GM12878 (cell line): ENCODE results near the gene KIF22.

Experiments used
- BCL11A ChIP-seq: IDR thresholded peaks from 2 replicates; pipeline ENCODE4 v1.6.1; 2011; ENCODE audit warnings: low read depth, low read length
- CHD4 ChIP-seq: fragments of 200-600 bp; sonication (generic); IDR thresholded peaks from 2 replicates; pipeline ENCODE4 v1.6.1; 2016; ENCODE audit warnings: mild to moderate bottlenecking
- CREM ChIP-seq: IDR thresholded peaks from 2 replicates; pipeline ENCODE4 v1.6.1; 2014; ENCODE audit warnings: antibody characterized with exemption, low read depth
- EZH2 ChIP-seq: IDR thresholded peaks from 2 replicates; pipeline ENCODE4 v1.6.1; 2012; ENCODE audit warnings: low read depth, mild to moderate bottlenecking, control low read depth, inconsistent platforms, low read length, borderline replicate concordance; ENCODE audit not compliant: control insufficient read depth
- GATAD2B ChIP-seq: fragments of 450-650 bp; conservative IDR thresholded peaks from 2 replicates; pipeline ENCODE4 v1.6.1; 2017; ENCODE audit warnings: low read depth, mild to moderate bottlenecking, moderate library complexity
- JUND ChIP-seq: IDR thresholded peaks from 2 replicates; pipeline ENCODE4 v1.6.1; 2012; ENCODE audit warnings: low read depth, mild to moderate bottlenecking, low read length, improper control_type of control experiment, moderate library complexity
- NFIC ChIP-seq: IDR thresholded peaks from 2 replicates; pipeline ENCODE4 v1.6.1; 2012; ENCODE audit warnings: low read depth, mild to moderate bottlenecking, inconsistent platforms, low read length, moderate library complexity
- POLR2A ChIP-seq: IDR thresholded peaks from 2 replicates; pipeline ENCODE4 v1.6.1; 2011; ENCODE audit warnings: low read depth, mild to moderate bottlenecking, low read length
- RB1 ChIP-seq: fragments of 450-650 bp; formaldehyde crosslinking; IDR thresholded peaks from 2 replicates; pipeline ENCODE4 v1.6.1; 2017; ENCODE audit warnings: mild to moderate bottlenecking, borderline replicate concordance
- RCOR1 ChIP-seq: conservative IDR thresholded peaks from 2 replicates; pipeline ENCODE4 v1.6.1; 2012; ENCODE audit warnings: low read depth, low read length, improper control_type of control experiment
- TCF12 ChIP-seq: IDR thresholded peaks from 2 replicates; pipeline ENCODE4 v1.6.1; 2011; ENCODE audit warnings: low read depth, mild to moderate bottlenecking, low read length
- TF ChIP-seq, protein P1 (sequence below): IDR thresholded peaks from 2 replicates; pipeline ENCODE4 v1.6.1; 2011; ENCODE audit warnings: borderline replicate concordance, low read depth, mild to moderate bottlenecking, moderate library complexity, mixed read lengths, low read length; ENCODE audit not compliant: insufficient read depth; ENCODE audit errors: extremely low read length
- TF ChIP-seq, protein P2 (sequence below): fragments of 150-350 bp; IDR thresholded peaks from 2 replicates; pipeline ENCODE4 v1.6.1; 2016; ENCODE audit warnings: low read depth, low read length
- TF ChIP-seq, protein P3 (sequence below), 3 experiments: IDR thresholded peaks in 2 of 3; conservative IDR thresholded peaks in 1 of 3; 2 replicates each; pipeline ENCODE4 v1.5.1; 2011; ENCODE audit warnings: low read depth in 3 of 3, low read length in 3 of 3, mild to moderate bottlenecking in 3 of 3, control low read depth in 2 of 3, moderate library complexity in 2 of 3, inconsistent platforms in 1 of 3, mixed read lengths in 1 of 3; ENCODE audit not compliant: control insufficient read depth in 2 of 3, insufficient read depth in 1 of 3; ENCODE audit errors: extremely low read depth in 1 of 3

DNA sequence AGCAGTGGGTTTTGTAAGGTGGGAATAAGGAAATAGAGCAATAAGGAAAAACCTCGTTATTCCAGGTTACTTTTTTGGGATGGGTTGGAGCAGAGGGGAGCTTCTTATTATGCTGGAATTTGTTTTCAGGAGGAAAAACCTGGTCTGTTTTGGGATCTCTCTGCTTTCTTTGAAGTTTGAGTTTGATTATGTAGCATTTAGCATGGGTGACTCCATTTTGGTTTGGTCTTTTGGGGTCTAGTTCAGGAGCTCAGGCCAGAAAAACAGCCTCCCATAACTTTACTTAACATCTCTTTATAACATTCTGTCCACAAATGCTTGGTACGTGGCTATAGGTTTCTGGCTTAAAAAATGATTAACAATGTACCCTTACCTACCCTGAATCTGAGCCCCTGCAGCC, 21.0 kb upstream of the KIF22 start:
- TF ChIP-seq NFIC (no peak), BCL11A (no peak), CREM (no peak), RB1 (no peak), CHD4 (no peak), EZH2 (no peak), POLR2A (no peak), JUND (no peak), RCOR1 (no peak), GATAD2B (no peak), TCF12 (no peak)
- TF ChIP-seq, protein P1, sequence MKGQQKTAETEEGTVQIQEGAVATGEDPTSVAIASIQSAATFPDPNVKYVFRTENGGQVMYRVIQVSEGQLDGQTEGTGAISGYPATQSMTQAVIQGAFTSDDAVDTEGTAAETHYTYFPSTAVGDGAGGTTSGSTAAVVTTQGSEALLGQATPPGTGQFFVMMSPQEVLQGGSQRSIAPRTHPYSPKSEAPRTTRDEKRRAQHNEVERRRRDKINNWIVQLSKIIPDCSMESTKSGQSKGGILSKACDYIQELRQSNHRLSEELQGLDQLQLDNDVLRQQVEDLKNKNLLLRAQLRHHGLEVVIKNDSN = no peak
- TF ChIP-seq, protein P2, sequence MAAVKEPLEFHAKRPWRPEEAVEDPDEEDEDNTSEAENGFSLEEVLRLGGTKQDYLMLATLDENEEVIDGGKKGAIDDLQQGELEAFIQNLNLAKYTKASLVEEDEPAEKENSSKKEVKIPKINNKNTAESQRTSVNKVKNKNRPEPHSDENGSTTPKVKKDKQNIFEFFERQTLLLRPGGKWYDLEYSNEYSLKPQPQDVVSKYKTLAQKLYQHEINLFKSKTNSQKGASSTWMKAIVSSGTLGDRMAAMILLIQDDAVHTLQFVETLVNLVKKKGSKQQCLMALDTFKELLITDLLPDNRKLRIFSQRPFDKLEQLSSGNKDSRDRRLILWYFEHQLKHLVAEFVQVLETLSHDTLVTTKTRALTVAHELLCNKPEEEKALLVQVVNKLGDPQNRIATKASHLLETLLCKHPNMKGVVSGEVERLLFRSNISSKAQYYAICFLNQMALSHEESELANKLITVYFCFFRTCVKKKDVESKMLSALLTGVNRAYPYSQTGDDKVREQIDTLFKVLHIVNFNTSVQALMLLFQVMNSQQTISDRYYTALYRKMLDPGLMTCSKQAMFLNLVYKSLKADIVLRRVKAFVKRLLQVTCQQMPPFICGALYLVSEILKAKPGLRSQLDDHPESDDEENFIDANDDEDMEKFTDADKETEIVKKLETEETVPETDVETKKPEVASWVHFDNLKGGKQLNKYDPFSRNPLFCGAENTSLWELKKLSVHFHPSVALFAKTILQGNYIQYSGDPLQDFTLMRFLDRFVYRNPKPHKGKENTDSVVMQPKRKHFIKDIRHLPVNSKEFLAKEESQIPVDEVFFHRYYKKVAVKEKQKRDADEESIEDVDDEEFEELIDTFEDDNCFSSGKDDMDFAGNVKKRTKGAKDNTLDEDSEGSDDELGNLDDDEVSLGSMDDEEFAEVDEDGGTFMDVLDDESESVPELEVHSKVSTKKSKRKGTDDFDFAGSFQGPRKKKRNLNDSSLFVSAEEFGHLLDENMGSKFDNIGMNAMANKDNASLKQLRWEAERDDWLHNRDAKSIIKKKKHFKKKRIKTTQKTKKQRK = no peak
- TF ChIP-seq, protein P3, sequence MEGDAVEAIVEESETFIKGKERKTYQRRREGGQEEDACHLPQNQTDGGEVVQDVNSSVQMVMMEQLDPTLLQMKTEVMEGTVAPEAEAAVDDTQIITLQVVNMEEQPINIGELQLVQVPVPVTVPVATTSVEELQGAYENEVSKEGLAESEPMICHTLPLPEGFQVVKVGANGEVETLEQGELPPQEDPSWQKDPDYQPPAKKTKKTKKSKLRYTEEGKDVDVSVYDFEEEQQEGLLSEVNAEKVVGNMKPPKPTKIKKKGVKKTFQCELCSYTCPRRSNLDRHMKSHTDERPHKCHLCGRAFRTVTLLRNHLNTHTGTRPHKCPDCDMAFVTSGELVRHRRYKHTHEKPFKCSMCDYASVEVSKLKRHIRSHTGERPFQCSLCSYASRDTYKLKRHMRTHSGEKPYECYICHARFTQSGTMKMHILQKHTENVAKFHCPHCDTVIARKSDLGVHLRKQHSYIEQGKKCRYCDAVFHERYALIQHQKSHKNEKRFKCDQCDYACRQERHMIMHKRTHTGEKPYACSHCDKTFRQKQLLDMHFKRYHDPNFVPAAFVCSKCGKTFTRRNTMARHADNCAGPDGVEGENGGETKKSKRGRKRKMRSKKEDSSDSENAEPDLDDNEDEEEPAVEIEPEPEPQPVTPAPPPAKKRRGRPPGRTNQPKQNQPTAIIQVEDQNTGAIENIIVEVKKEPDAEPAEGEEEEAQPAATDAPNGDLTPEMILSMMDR (IDR thresholded peaks at IDR 0.05 in 2 of 3, conservative IDR thresholded peaks at IDR 0.05 in 1 of 3; ENCODE audit: control insufficient read depth in 2 of 3, extremely low read depth in 1 of 3, insufficient read depth in 1 of 3, low read depth in 3 of 3, low read length in 3 of 3) = no peak
